HEK293T (cell line): ENCODE measurements around the gene TARDBP.

ENCODE experiments used
- CTCF ChIA-PET: fragments of 350-600 bp; formaldehyde crosslinking; extraction: SDS; loops from one replicate; lab custom pipeline; 2021; ENCODE audit warnings: antibody characterized with exemption, inconsistent platforms; lab: Yijun Ruan, JAX
- POLR2A ChIA-PET: fragments of 350-600 bp; formaldehyde crosslinking; extraction: SDS; loops from one replicate; lab custom pipeline; 2020; ENCODE audit warnings: antibody characterized with exemption, inconsistent platforms; lab: Yijun Ruan, JAX
- DNase-seq: peaks from one replicate; pipeline ENCODE4 v3.0.0; 2012; ENCODE audit warnings: mixed read lengths; ENCODE audit errors: extremely low spot score
- ARNT ChIP-seq: fragments of 450-650 bp; IDR thresholded peaks from 2 replicates; pipeline ENCODE4 v1.6.1; 2017; ENCODE audit warnings: mild to moderate bottlenecking
- BHLHE40 ChIP-seq: fragments of 450-650 bp; IDR thresholded peaks from 2 replicates; pipeline ENCODE4 v1.6.1; 2016; ENCODE audit warnings: mild to moderate bottlenecking, moderate library complexity, borderline replicate concordance
- CTBP1 ChIP-seq: fragments of 450-650 bp; IDR thresholded peaks from 2 replicates; pipeline ENCODE4 v1.6.1; 2016; ENCODE audit warnings: borderline replicate concordance
- ELF4 ChIP-seq: fragments of 450-650 bp; IDR thresholded peaks from 2 replicates; pipeline ENCODE4 v1.6.1; 2017; ENCODE audit warnings: antibody characterized with exemption
- FOXA1 ChIP-seq: fragments of 450-650 bp; IDR thresholded peaks from 2 replicates; pipeline ENCODE4 v1.6.1; 2016; ENCODE audit warnings: mild to moderate bottlenecking
- FOXK2 ChIP-seq: fragments of 450-650 bp; IDR thresholded peaks from 2 replicates; pipeline ENCODE4 v1.6.1; 2016; ENCODE audit warnings: mild to moderate bottlenecking
- FOXM1 ChIP-seq: fragments of 450-650 bp; IDR thresholded peaks from 2 replicates; pipeline ENCODE4 v1.6.1; 2017; ENCODE audit warnings: mild to moderate bottlenecking, borderline replicate concordance
- HDGF ChIP-seq: fragments of 450-650 bp; IDR thresholded peaks from 2 replicates; pipeline ENCODE4 v1.6.1; 2017; ENCODE audit warnings: antibody characterized with exemption, borderline replicate concordance
- L3MBTL2 ChIP-seq: fragments of 450-650 bp; conservative IDR thresholded peaks from 2 replicates; pipeline ENCODE4 v1.6.1; 2016; ENCODE audit warnings: mild to moderate bottlenecking
- LEF1 ChIP-seq: fragments of 450-650 bp; IDR thresholded peaks from 2 replicates; pipeline ENCODE4 v1.6.1; 2017; ENCODE audit warnings: mild to moderate bottlenecking, borderline replicate concordance
- NFRKB ChIP-seq: fragments of 450-650 bp; IDR thresholded peaks from 2 replicates; pipeline ENCODE4 v1.6.1; 2016; ENCODE audit warnings: mild to moderate bottlenecking, moderate library complexity
- SP1 ChIP-seq: fragments of 450-650 bp; IDR thresholded peaks from 2 replicates; pipeline ENCODE4 v1.6.1; 2017
- SUZ12 ChIP-seq: fragments of 450-650 bp; IDR thresholded peaks from 2 replicates; pipeline ENCODE4 v1.6.1; 2016; ENCODE audit warnings: mild to moderate bottlenecking
- TARDBP ChIP-seq: fragments of 450-650 bp; IDR thresholded peaks from 2 replicates; pipeline ENCODE4 v1.6.1; 2016
- ZNF384 ChIP-seq: fragments of 450-650 bp; IDR thresholded peaks from 2 replicates; pipeline ENCODE4 v1.6.1; 2016
- TF ChIP-seq, protein P1 (sequence below): fragments of 450-650 bp; IDR thresholded peaks from 2 replicates; pipeline ENCODE4 v1.6.1; 2016

TARDBP gene

GRCh38 chr1:11024874-11025203 lies 12.4 kb downstream of the TARDBP start:
- POLR2A ChIA-PET, result no interaction called here
- TF ChIP-seq NFRKB, result no peak
- TF ChIP-seq, protein P1, sequence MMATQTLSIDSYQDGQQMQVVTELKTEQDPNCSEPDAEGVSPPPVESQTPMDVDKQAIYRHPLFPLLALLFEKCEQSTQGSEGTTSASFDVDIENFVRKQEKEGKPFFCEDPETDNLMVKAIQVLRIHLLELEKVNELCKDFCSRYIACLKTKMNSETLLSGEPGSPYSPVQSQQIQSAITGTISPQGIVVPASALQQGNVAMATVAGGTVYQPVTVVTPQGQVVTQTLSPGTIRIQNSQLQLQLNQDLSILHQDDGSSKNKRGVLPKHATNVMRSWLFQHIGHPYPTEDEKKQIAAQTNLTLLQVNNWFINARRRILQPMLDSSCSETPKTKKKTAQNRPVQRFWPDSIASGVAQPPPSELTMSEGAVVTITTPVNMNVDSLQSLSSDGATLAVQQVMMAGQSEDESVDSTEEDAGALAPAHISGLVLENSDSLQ, result no peak
- TF ChIP-seq FOXK2, result no peak
- no peak for TF ChIP-seq CTBP1
- no peak for TF ChIP-seq FOXM1
- TF ChIP-seq ARNT, result no peak
- no peak for TF ChIP-seq SUZ12
- TF ChIP-seq ZNF384, result no peak
- TF ChIP-seq L3MBTL2, result no peak
- no peak for TF ChIP-seq SP1
- TF ChIP-seq BHLHE40, result no peak
- no peak for TF ChIP-seq TARDBP
- TF ChIP-seq ELF4, result no peak
- no peak for TF ChIP-seq HDGF
- DNase-seq, result no peak
- CTCF ChIA-PET, result interaction anchor here (1.3 kb wide), 1 partner anchor 12 kb away, joined by 5 read pairs; no protein-coding TSS in a partner anchor

- CTCF ChIA-PET, result no interaction called here
- TF ChIP-seq TARDBP (no peak), SP1 (no peak), FOXM1 (no peak), ZNF384 (no peak), FOXA1 (no peak), CTBP1 (no peak), ELF4 (no peak), FOXK2 (no peak), LEF1 (no peak), SUZ12 (no peak), ARNT (no peak), L3MBTL2 (no peak), NFRKB (no peak), HDGF (no peak), BHLHE40 (no peak)
- TF ChIP-seq, protein P1, result no peak
- POLR2A ChIA-PET, result no interaction called here
These were observed 13.2 kb downstream of the TARDBP start for GRCh38 chr1:11025618-11026017.

GRCh38 chr1:11026052-11026451 lies 13.6 kb downstream of the TARDBP start:
- TF ChIP-seq CTBP1, result no peak
- POLR2A ChIA-PET, result no interaction called here

More at GRCh38 chr1:11025618-11026017, 13.2 kb downstream of the TARDBP start:
- no peak for DNase-seq

DNA sequence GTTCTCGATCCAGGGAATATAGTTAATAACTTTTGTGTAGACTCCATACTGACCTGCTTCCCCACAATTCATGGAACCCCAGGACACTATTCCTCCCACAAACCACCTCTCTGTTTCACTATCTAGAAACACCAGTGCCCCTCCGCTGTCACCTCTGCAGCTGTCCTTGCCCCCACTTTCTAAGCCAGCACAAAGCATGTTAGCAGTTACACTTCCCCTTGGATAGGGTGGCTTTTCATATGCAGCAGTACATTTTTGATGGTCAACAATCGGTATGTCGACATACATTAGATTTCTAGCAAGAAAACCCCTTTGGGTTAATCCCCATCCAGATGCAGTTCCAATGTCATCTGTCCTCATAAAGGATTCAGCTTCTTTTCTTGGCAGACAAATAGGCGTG lies 14.4 kb downstream of the TARDBP start:
- CTCF ChIA-PET, result interaction anchor here (0.7 kb wide), 1 partner anchor 11 kb away, joined by 4 read pairs; no protein-coding TSS in a partner anchor
- TF ChIP-seq SUZ12, result no peak
- no peak for TF ChIP-seq FOXM1
- TF ChIP-seq L3MBTL2, result no peak
- TF ChIP-seq ZNF384, result no peak
- TF ChIP-seq FOXA1, result no peak
- TF ChIP-seq NFRKB, result no peak
- TF ChIP-seq, protein P1, result no peak
- TF ChIP-seq CTBP1, result no peak
- no peak for TF ChIP-seq SP1
- TF ChIP-seq FOXK2, result no peak
- TF ChIP-seq BHLHE40, result no peak
- DNase-seq, result no peak
- POLR2A ChIA-PET, result no interaction called here

More at GRCh38 chr1:11026052-11026451, 13.6 kb downstream of the TARDBP start:
- CTCF ChIA-PET, result no interaction called here
- DNase-seq, result no peak

GRCh38 chr1:11027316-11027715 lies 14.9 kb downstream of the TARDBP start:
- POLR2A ChIA-PET, result no interaction called here
- TF ChIP-seq TARDBP, result no peak
- no peak for TF ChIP-seq FOXK2
- no peak for TF ChIP-seq LEF1
- TF ChIP-seq, protein P1, result no peak
- TF ChIP-seq ZNF384, result no peak
- no peak for TF ChIP-seq NFRKB
- no peak for TF ChIP-seq FOXM1
- TF ChIP-seq SP1, result no peak
- TF ChIP-seq CTBP1, result no peak
- no peak for TF ChIP-seq FOXA1
- TF ChIP-seq SUZ12, result no peak
- TF ChIP-seq L3MBTL2, result no peak
- no peak for TF ChIP-seq ELF4
- TF ChIP-seq BHLHE40, result no peak
- TF ChIP-seq HDGF, result no peak
- no peak for TF ChIP-seq ARNT
- CTCF ChIA-PET, result interaction anchor here (0.7 kb wide), 1 partner anchor 11 kb away, joined by 4 read pairs; no protein-coding TSS in a partner anchor
- no peak for DNase-seq

DNA sequence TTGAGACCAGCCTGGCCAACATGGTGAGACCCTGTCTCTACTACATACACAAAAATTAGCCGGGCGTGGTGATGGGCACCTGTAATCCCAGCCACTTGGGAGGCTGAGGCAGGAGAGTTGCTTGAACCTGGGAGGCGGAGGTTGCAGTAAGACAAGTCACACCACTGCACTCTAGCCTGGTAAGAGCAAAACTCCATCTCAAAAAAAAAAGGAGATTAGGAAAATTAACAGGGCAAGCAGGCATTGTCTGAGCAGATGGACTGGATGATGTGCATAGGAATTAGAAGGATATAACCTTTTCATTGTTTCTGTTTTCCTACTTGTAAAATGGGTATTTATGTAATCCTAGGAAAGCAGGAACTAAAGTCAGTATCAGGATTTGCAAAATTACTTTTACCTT lies 15.6 kb downstream of the TARDBP start:
- TF ChIP-seq LEF1 (no peak), SUZ12 (no peak), NFRKB (no peak), L3MBTL2 (no peak), HDGF (no peak), ARNT (no peak), FOXA1 (no peak), SP1 (no peak), FOXM1 (no peak), ELF4 (no peak)
- TF ChIP-seq, protein P1, result no peak
- no peak for DNase-seq
- ChIA-PET POLR2A (no interaction called here), CTCF (no interaction called here)
